Posterior vena cava (tissue), 2 donors: ENCODE measurements around the gene MYCBPAP. TPM values are rescaled to one million over a fixed set of nuclear protein-coding genes. Genes with fewer than 3 reads are reported as not detected.

ENCODE experiments used
- DNase-seq: peaks from one replicate; pipeline ENCODE4 v3.0.0-alpha.2; 2020; ENCODE audit warnings: low spot score
- intact Hi-C, 2 donors: fragments of 100-400 bp; cut with DNase I; formaldehyde crosslinking; loops; one replicate each; pipeline versions ENCODE4 v1.14.1 to v1.14.2; 2022 to 2023
- long read RNA-seq, 2 donors: library from polyadenylated mRNA; unstranded; transcript quantifications; one replicate each; pipeline ENCODE4 v2.0.0, GENCODE V29; 2020 to 2021
- total RNA-seq, 2 donors: library from RNA; stranded (reverse); fragmentation: NEBNext Ultra II Directional; extraction: Animal tissue kit (Norgen Biotek cat#: 25700); gene quantifications; one replicate each; pipeline ENCODE4 v1.2.1, GENCODE V29; 2021
- donor health status: DM: yes; HTN: yes; CAD: no.
- donor health status: DM: yes; HTN: yes; CAD: no.

MYCBPAP gene
- under 1 TPM; 0.29 to 0.69 TPM for total RNA-seq
- long read RNA-seq, donor 1 = 0 reads
- long read RNA-seq, donor 2, partial matches to known transcripts = 0 of 2 reads
- long read RNA-seq, donor 2, other reads (novel, unspliced or antisense) = 2 of 2 reads

GRCh38 chr17:50507871-50508572, at the start of gene MYCBPAP:
TSS of gene MYCBPAP (plus strand) at chr17:50508439. CDS start at chr17:50508675, 236 bp downstream.
- peak; percentile 93 for DNase-seq
- intact Hi-C loops = no loop called here

GRCh38 chr17:50458701-50459676, 49.2 kb upstream of the MYCBPAP start:
- intact Hi-C loops = no loop called here
- no peak for DNase-seq

- intact Hi-C loops = no loop called here
- DNase-seq = no peak
These were observed 48.5 kb upstream of the MYCBPAP start for GRCh38 chr17:50459756-50460155.

- intact Hi-C loops = no loop called here
- DNase-seq = no peak
These were observed 47.3 kb upstream of the MYCBPAP start for GRCh38 chr17:50460831-50461526.

- no peak for DNase-seq
- intact Hi-C loops = no loop called here
These were observed 46.6 kb upstream of the MYCBPAP start for GRCh38 chr17:50461550-50462132.

GRCh38 chr17:50462446-50462845, 45.8 kb upstream of the MYCBPAP start:
- intact Hi-C loops = no loop called here
- peak; percentile 29 for DNase-seq

- intact Hi-C loops = no loop called here
- DNase-seq = no peak
These were observed 44.1 kb upstream of the MYCBPAP start for GRCh38 chr17:50464121-50464520.

GRCh38 chr17:50464736-50465135, 43.5 kb upstream of the MYCBPAP start:
- peak; percentile 64 for DNase-seq
- intact Hi-C loops = no loop called here

- DNase-seq = peak; percentile 58
- intact Hi-C loops = no loop called here
These were observed 43.1 kb upstream of the MYCBPAP start for GRCh38 chr17:50465171-50465570.

- intact Hi-C loops = no loop called here
- peak; percentile 41 for DNase-seq
These were observed 42.6 kb upstream of the MYCBPAP start for GRCh38 chr17:50465635-50466034.

- peak; percentile 54 for DNase-seq
- intact Hi-C loops = no loop called here
These were observed 41.7 kb upstream of the MYCBPAP start for GRCh38 chr17:50466371-50467113.

GRCh38 chr17:50467114-50467854, 41.0 kb upstream of the MYCBPAP start:
- DNase-seq = peak; percentile 31
- intact Hi-C loops = no loop called here

GRCh38 chr17:50467855-50468303, 40.4 kb upstream of the MYCBPAP start:
- DNase-seq = peak; percentile 79
- intact Hi-C loops = no loop called here

GRCh38 chr17:50468304-50469207, 39.7 kb upstream of the MYCBPAP start, which contains the start of gene CHAD:
TSS of gene CHAD (minus strand) at chr17:50468880. CDS start at chr17:50468813, 67 bp downstream.
- intact Hi-C loops = no loop called here
- DNase-seq = peak; percentile 81

- intact Hi-C loops = no loop called here
- DNase-seq = peak; percentile 75
These were observed 39.0 kb upstream of the MYCBPAP start for GRCh38 chr17:50469208-50469605.

GRCh38 chr17:50469671-50470305, 38.5 kb upstream of the MYCBPAP start:
- intact Hi-C loops = no loop called here
- DNase-seq = peak; percentile 78
